Mesendoderm (in vitro differentiated cells): ENCODE measurements around the gene TP73.
A peak's percentile ranks its signal among the peaks of the same experiment; 100 is the strongest.

ENCODE experiments used
- DNase-seq: peaks from one replicate; pipeline ENCODE4 v3.0.0; 2013
- H2AK5ac ChIP-seq: 2 replicates; pipeline ENCODE4 v1.6.1; 2013; ENCODE audit warnings: low read length, inconsistent platforms
- H2BK120ac ChIP-seq: 2 replicates; pipeline ENCODE4 v1.6.1; 2013; ENCODE audit warnings: low read depth, mild to moderate bottlenecking, low read length, moderate library complexity, mixed read lengths
- H2BK15ac ChIP-seq: replicated peaks from 2 replicates; pipeline ENCODE4 v1.6.1; 2013; ENCODE audit warnings: low read depth, mild to moderate bottlenecking, moderate library complexity
- H2BK5ac ChIP-seq: 2 replicates; pipeline ENCODE4 v1.6.1; 2013; ENCODE audit warnings: low read length, inconsistent platforms
- H3K18ac ChIP-seq: 2 replicates; pipeline ENCODE4 v1.6.1; 2013; ENCODE audit warnings: mild to moderate bottlenecking, low read length, mixed read lengths
- H3K23ac ChIP-seq: one replicate; pipeline ENCODE4 v1.6.1; 2013; ENCODE audit warnings: low read length
- H3K27ac ChIP-seq: 2 replicates; pipeline ENCODE4 v1.5.1; 2013; ENCODE audit warnings: low read depth, mild to moderate bottlenecking, inconsistent platforms, low read length, moderate library complexity
- H3K27me3 ChIP-seq: 2 replicates; pipeline ENCODE4 v1.6.1; 2013; ENCODE audit warnings: low read length, control low read depth, mild to moderate bottlenecking, inconsistent platforms; ENCODE audit not compliant: insufficient read depth, poor library complexity
- H3K36me3 ChIP-seq: 2 replicates; pipeline ENCODE4 v1.6.1; 2013; ENCODE audit warnings: low read length, inconsistent platforms; ENCODE audit not compliant: control insufficient read depth, insufficient read depth
- H3K4ac ChIP-seq: one replicate; pipeline ENCODE4 v1.6.1; 2013; ENCODE audit warnings: low read depth, mild to moderate bottlenecking, low read length, moderate library complexity
- H3K4me1 ChIP-seq: 2 replicates; pipeline ENCODE4 v1.6.1; 2013; ENCODE audit warnings: low read depth, low read length, inconsistent platforms; ENCODE audit not compliant: control insufficient read depth
- H3K4me2 ChIP-seq: 2 replicates; pipeline ENCODE4 v1.6.1; 2013; ENCODE audit warnings: low read length
- H3K4me3 ChIP-seq: 2 replicates; pipeline ENCODE4 v1.5.1; 2013; ENCODE audit warnings: mild to moderate bottlenecking, low read length
- H3K56ac ChIP-seq: one replicate; pipeline ENCODE4 v1.6.1; 2013; ENCODE audit warnings: low read length
- H3K79me1 ChIP-seq: 2 replicates; pipeline ENCODE4 v1.6.1; 2013; ENCODE audit warnings: low read length, inconsistent platforms
- H3K79me2 ChIP-seq: 2 replicates; pipeline ENCODE4 v1.6.1; 2013; ENCODE audit warnings: mild to moderate bottlenecking, low read length; ENCODE audit not compliant: control insufficient read depth, insufficient read depth
- H3K9ac ChIP-seq: 2 replicates; pipeline ENCODE4 v1.6.1; 2013; ENCODE audit warnings: low read length, inconsistent platforms
- H4K5ac ChIP-seq: one replicate; pipeline ENCODE4 v1.6.1; 2013; ENCODE audit warnings: low read length
- H4K8ac ChIP-seq: one replicate; pipeline ENCODE4 v1.6.1; 2013; ENCODE audit warnings: low read depth, mild to moderate bottlenecking, control low read depth, low read length, moderate library complexity
- WGBS: extraction: QIAGEN DNeasy Blood & Tissue Kit; methylation state at CpG from one replicate; pipeline ENCODE4 v1.1.7; 2013; ENCODE audit warnings: low lambda C conversion rate, missing lambda C conversion rate; ENCODE audit not compliant: insufficient coverage; ENCODE audit errors: extremely low coverage; 5-methylcytosine and 5-hydroxymethylcytosine counted together

TP73 gene

DNA sequence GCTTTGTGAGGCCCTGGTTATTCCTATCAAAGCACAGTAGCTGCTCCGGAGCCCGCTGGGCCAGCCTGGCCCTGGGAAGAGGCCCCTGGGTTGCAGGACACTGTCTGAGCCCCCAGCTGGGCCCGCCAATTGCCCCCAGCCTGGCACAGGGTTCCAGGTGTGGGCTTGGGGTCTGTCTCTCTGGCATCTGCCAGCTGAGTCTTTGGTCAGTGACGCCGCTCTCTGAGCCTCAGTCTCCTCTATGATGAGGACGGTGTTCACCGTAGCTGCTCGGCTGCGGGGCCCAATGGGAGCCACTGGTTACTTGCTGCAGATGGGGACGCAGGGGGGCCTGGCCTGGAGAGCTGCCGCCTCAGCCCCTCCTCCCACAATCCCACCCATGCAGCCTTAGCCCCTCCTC is 41.0 kb downstream of the TP73 start:
- Histone ChIP-seq H2BK15ac (no peak overlapping the region), H3K27ac (no peak overlapping the region), H3K79me2 (no peaks in the 10 kb centered on the region), H3K4me1 (no peaks in the 10 kb centered on the region), H3K9ac (no peak overlapping the region), H4K8ac (no peak overlapping the region), H3K36me3 (no peaks in the 10 kb centered on the region), H4K5ac (no peak overlapping the region), H2AK5ac (no peak overlapping the region), H3K4me3 (no peak overlapping the region), H3K4me2 (no peak overlapping the region), H3K27me3 (no peaks in the 10 kb centered on the region), H3K23ac (no peak overlapping the region), H3K4ac (no peak overlapping the region), H2BK120ac (no peak overlapping the region), H3K79me1 (no peaks in the 10 kb centered on the region), H2BK5ac (no peak overlapping the region), H3K56ac (no peak overlapping the region), H3K18ac (no peak overlapping the region)
- no peak for DNase-seq
- WGBS = no CpG with 5 or more reads among the region's 11 CpGs

GRCh38 chr1:3695326-3696217 is 43.3 kb downstream of the TP73 start:
- DNase-seq = peak; percentile 60
- no CpG with 5 or more reads among the region's 33 CpGs for WGBS
- H3K27me3 ChIP-seq = no peaks in the 10 kb centered on the region

GRCh38 chr1:3696689-3697088 is 44.4 kb downstream of the TP73 start:
- no peak overlapping the region for H3K56ac ChIP-seq
- no peaks in the 10 kb centered on the region for H3K27me3 ChIP-seq
- no peak overlapping the region for H3K4me3 ChIP-seq
- H3K27ac ChIP-seq = no peak overlapping the region
- H4K5ac ChIP-seq = no peak overlapping the region
- no peak overlapping the region for H3K9ac ChIP-seq
- no peak overlapping the region for H2BK15ac ChIP-seq
- no peaks in the 10 kb centered on the region for H3K79me2 ChIP-seq
- H2BK120ac ChIP-seq = no peak overlapping the region
- no peak overlapping the region for H3K4ac ChIP-seq
- H3K4me2 ChIP-seq = no peak overlapping the region
- no peak overlapping the region for H4K8ac ChIP-seq
- H2AK5ac ChIP-seq = no peak overlapping the region
- H3K79me1 ChIP-seq = no peaks in the 10 kb centered on the region
- no peaks in the 10 kb centered on the region for H3K36me3 ChIP-seq
- H3K4me1 ChIP-seq = no peaks in the 10 kb centered on the region
- no peak overlapping the region for H2BK5ac ChIP-seq
- no peak overlapping the region for H3K23ac ChIP-seq
- no peak overlapping the region for H3K18ac ChIP-seq
- no CpG with 5 or more reads among the region's 9 CpGs for WGBS
- DNase-seq = no peak

More at GRCh38 chr1:3695326-3696217, 43.3 kb downstream of the TP73 start:
- Histone ChIP-seq H2BK120ac (no peak overlapping the region), H3K79me2 (no peaks in the 10 kb centered on the region), H3K4me3 (no peak overlapping the region), H3K27ac (no peak overlapping the region), H4K5ac (no peak overlapping the region), H2AK5ac (no peak overlapping the region), H2BK15ac (no peak overlapping the region), H4K8ac (no peak overlapping the region), H3K18ac (no peak overlapping the region), H3K36me3 (no peaks in the 10 kb centered on the region), H3K79me1 (no peaks in the 10 kb centered on the region), H3K4ac (no peak overlapping the region), H3K4me2 (no peak overlapping the region), H3K4me1 (no peaks in the 10 kb centered on the region), H3K23ac (no peak overlapping the region), H3K9ac (no peak overlapping the region), H3K56ac (no peak overlapping the region), H2BK5ac (no peak overlapping the region)

DNA sequence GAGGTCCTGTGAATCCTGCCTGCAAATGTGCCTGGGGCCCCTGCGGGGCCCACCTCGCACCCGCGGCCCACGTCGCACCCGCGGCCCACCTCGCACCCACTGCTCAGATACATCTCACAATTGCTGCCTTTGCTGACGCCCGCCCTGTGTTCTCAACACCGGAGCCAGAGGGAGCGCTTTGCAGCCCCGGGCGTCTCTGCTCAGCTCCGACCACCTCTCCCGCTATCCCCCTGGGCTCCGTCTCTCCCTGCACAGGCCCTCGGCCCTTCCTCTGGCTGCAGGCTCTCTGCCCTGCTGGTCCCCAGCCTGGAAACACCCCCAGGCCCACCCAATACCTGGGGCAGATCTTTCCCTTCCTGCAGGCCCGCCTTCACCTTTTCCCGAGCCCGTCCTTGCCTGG is 44.8 kb downstream of the TP73 start:
- H3K79me1 ChIP-seq = no peaks in the 10 kb centered on the region
- no peak overlapping the region for H2AK5ac ChIP-seq
- H3K27ac ChIP-seq = no peak overlapping the region
- no peak overlapping the region for H3K9ac ChIP-seq
- no peak overlapping the region for H3K18ac ChIP-seq
- H2BK120ac ChIP-seq = no peak overlapping the region
- no peak overlapping the region for H2BK15ac ChIP-seq
- no peak overlapping the region for H2BK5ac ChIP-seq
- no peak for DNase-seq
- H3K56ac ChIP-seq = no peak overlapping the region
- no peak overlapping the region for H4K8ac ChIP-seq
- H3K27me3 ChIP-seq = no peaks in the 10 kb centered on the region
- H3K4me2 ChIP-seq = no peak overlapping the region
- no peak overlapping the region for H3K4me3 ChIP-seq
- H4K5ac ChIP-seq = no peak overlapping the region
- no CpG with 5 or more reads among the region's 22 CpGs for WGBS
- H3K79me2 ChIP-seq = no peaks in the 10 kb centered on the region
- no peak overlapping the region for H3K4ac ChIP-seq
- no peaks in the 10 kb centered on the region for H3K36me3 ChIP-seq
- H3K23ac ChIP-seq = no peak overlapping the region
- no peaks in the 10 kb centered on the region for H3K4me1 ChIP-seq

DNA sequence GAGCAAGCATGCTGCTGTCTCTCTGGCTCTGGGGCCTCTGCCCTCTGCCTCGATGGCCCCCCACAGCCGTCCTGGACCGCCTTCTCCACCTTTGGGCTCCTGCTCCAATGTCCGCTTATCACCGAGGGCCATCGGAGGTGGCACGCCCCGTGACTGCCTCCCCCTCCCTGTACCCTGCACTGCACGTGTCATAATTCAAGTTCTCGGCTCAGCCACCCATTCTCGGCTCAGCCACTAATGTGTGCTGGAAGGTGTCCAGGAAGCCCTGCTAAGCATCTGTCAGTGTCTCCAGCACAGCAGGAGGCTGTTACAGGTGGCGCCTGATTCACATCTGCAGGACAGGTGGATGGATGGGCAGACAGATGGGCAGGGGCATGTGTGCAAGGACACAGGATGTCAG is 45.5 kb downstream of the TP73 start:
- no CpG with 5 or more reads among the region's 12 CpGs for WGBS
- Histone ChIP-seq H3K56ac (no peak overlapping the region), H3K23ac (no peak overlapping the region), H3K27ac (no peak overlapping the region), H3K4me3 (no peak overlapping the region), H3K4me1 (no peaks in the 10 kb centered on the region), H3K4ac (no peak overlapping the region), H3K9ac (no peak overlapping the region), H3K27me3 (no peaks in the 10 kb centered on the region), H2AK5ac (no peak overlapping the region), H2BK15ac (no peak overlapping the region), H4K8ac (no peak overlapping the region), H3K4me2 (no peak overlapping the region), H3K36me3 (no peaks in the 10 kb centered on the region), H3K18ac (no peak overlapping the region), H4K5ac (no peak overlapping the region), H2BK5ac (no peak overlapping the region), H3K79me2 (no peaks in the 10 kb centered on the region), H3K79me1 (no peaks in the 10 kb centered on the region), H2BK120ac (no peak overlapping the region)
- DNase-seq = no peak
